ACC112 (cell line): ENCODE measurements around the gene ZFYVE28.

ENCODE experiments used
- H2AFZ ChIP-seq: fragments of 200-600 bp; sonication (generic); one replicate; pipeline ENCODE4 v1.6.0; 2017; ENCODE audit warnings: antibody characterized with exemption, low read length; ENCODE audit not compliant: unreplicated experiment
- H3K27ac ChIP-seq: fragments of 200-600 bp; sonication (generic); 2 replicates; pipeline ENCODE4 v1.5.1; 2014; ENCODE audit warnings: low read depth, mild to moderate bottlenecking, antibody characterized with exemption, low read length, moderate library complexity
- H3K27me3 ChIP-seq: fragments of 200-600 bp; sonication (generic); 2 replicates; pipeline ENCODE4 v1.6.1; 2014; ENCODE audit warnings: mild to moderate bottlenecking, antibody characterized with exemption, low read length, moderate library complexity, mixed read lengths; ENCODE audit not compliant: insufficient read depth
- H3K36me3 ChIP-seq: fragments of 200-600 bp; sonication (generic); 2 replicates; pipeline ENCODE4 v1.6.1; 2016; ENCODE audit warnings: mild to moderate bottlenecking, antibody characterized with exemption, low read length, moderate library complexity, mixed read lengths; ENCODE audit not compliant: insufficient read depth
- H3K4me1 ChIP-seq: fragments of 200-600 bp; sonication (generic); one replicate; pipeline ENCODE4 v1.6.1; 2016; ENCODE audit warnings: low read length, mixed read lengths; ENCODE audit not compliant: insufficient read depth, unreplicated experiment, control insufficient read depth
- H3K4me3 ChIP-seq: fragments of 200-600 bp; sonication (generic); 2 replicates; pipeline ENCODE4 v1.5.1; 2014; ENCODE audit warnings: mild to moderate bottlenecking, low read depth, low read length
- H3K79me2 ChIP-seq: fragments of 200-600 bp; sonication (generic); one replicate; pipeline ENCODE4 v1.6.0; 2016; ENCODE audit warnings: low read length; ENCODE audit not compliant: control insufficient read depth, unreplicated experiment, insufficient read depth

The ZFYVE28 gene

DNA sequence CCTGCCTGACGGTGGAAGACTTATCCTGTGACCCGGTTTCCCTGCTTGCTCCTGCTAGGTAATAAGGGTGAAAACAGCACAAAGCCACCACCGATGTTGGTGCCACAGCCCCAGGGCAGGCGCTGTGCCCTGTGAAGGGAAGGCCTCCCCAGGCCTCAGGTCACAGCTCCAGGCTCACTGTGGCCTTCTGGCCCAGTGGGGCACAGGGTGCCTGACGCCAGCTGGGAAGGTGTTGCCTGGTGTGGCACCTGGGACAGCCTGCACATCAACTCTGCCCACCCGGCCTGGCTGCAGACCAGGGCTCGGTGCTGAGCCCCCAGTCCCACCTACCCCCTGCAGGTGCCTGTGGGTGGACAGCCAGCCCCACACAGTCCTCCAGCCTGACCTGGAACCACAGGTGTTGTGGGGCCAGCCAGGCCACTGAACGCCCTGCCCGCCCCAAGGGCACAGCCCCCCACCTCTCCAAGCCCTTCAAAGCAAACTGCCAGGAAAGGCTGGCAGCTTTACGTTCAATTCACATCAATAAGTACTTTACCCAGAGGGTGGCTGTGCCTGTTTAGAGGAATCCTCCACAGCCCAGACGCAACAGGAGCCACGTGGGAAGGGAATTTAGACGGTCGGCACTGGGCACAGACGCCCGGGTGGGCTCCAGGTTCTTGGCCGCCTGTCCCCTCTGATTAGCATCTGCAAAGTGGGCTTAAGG is 54.3 kb downstream of the ZFYVE28 start:
- peaks cover 16% of the 10 kb centered on the region for H3K4me1 ChIP-seq
- peak overlapping the region; percentile 79 for H3K4me3 ChIP-seq
- peaks cover 7% of the 10 kb centered on the region for H3K79me2 ChIP-seq
- peak overlapping the region; percentile 16 for H2AFZ ChIP-seq
- H3K27ac ChIP-seq: no peak overlapping the region
- H3K36me3 ChIP-seq: no peaks in the 10 kb centered on the region
- H3K27me3 ChIP-seq: no peaks in the 10 kb centered on the region

DNA sequence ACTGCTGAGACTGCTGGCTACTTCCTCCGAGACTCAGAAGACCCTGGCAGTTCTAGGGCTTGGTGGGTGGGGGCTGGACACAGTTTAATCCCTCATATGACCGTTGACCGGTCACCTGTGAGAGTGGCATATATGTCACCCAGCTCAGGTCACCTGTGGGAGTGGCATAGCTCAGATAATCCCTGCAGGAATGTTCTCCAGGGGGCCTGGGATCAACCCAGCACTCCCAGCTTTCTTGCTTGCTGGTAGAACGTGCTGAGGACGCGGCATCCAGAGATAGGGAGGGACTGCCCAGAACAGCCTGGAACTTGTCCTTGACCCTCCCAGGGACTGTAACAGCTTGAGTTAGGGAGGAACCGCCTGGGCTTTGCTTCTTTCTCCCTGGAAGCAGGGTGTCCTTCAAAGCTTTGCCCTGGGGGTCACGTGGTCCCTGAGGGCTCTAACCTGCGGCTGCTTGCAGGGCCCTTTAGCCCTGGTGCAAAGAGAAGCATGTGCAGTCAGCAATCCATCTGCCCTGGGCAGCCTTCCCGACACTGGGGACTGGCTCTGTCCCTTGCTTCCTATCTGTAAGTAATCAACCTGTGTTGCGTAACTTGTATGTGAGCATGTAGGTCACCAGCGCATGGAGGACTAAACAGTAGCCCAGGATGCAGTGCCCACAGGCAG is 55.3 kb downstream of the ZFYVE28 start:
- H3K4me1 ChIP-seq: peaks cover 16% of the 10 kb centered on the region

DNA sequence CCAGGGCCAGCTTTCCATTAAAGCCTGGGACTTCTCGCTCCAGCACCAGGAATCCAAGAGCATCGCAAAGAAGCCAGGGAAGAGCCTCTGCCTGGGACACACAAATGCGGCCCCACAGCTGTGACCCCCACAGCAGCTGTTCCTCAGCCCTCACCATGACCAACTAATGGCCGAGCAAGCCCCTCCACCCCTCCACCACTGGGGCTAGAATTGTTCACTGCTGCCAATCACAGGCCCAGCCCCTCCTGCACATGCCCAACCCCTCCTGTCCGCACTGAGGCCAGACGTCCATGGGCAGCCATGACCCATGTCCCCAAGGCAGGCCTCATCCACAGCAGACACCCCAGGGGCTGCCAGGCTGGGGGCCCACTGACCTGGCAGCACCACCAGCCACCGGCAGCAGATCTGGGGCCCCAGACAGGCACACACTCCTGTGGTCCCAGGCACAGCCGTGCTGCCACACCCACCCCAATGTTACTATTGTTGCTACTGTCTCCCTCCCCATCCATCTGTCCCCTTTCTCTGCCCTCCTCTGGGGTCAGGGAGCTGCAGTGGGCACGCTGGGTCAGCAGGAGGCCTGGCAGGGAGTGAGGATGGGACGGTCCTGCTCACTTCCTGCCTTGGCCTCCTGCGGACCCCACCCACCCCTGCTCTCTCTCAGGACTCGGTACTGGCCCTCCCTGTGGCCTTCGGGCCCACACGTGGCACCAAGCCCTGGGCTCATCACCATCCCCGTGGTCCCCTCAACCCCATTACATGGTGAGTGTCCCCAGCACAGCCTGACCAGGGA is 56.0 kb downstream of the ZFYVE28 start:
- Histone ChIP-seq H3K4me1 (peaks cover 16% of the 10 kb centered on the region), H3K79me2 (peaks cover 10% of the 10 kb centered on the region), H3K27me3 (no peaks in the 10 kb centered on the region), H2AFZ (no peak overlapping the region), H3K27ac (no peak overlapping the region), H3K36me3 (no peaks in the 10 kb centered on the region), H3K4me3 (no peak overlapping the region)

More for the DNA sequence above, 55.3 kb downstream of the ZFYVE28 start:
- H3K27me3 ChIP-seq: no peaks in the 10 kb centered on the region
- H3K27ac ChIP-seq: no peak overlapping the region
- peak overlapping the region; percentile 79; the same call in 1 of the 2 replicates for H3K4me3 ChIP-seq
- no peak overlapping the region for H2AFZ ChIP-seq
- peaks cover 8% of the 10 kb centered on the region for H3K79me2 ChIP-seq
- H3K36me3 ChIP-seq: no peaks in the 10 kb centered on the region

DNA sequence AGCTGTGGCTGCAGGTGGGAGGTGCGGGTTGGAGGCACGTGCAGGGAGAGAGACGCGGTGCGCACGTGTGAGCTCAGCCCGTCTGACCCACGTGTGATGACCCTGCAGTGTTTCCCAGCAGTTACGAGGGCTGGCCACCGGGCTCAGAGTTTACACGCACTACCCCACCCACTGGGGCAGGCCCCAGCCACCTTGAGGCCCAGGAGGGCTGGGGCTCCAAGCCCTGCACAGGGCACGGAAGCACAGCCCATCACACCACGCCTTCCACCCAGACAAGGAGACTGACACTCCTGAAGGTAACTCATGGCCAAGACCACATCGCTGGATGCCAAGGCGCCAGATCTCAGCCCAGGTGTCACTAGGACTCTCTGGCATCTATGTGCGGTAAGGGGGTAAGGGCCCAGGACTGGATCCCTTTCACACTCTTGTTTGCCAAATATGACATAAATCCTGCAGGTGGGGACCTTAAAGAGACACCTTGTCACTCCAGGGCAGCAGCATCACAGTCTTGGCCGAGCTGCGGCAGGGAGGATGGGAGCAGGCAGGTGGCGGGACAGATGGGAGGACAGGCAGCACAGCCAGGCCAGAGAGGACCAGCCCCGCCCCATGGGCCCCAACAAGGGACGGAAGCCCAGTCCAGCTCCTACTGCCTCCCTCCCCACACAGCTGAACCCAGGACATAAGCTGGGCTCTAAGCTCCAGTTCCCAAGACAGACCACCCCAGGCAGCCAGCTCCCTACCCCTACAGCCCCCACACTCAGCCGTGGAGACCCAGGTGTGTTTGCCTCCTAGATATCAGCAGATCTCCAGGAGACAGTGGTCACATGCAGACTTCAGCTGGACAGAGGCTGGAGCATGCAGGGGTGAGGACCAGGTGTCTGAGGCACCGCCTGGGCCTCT is 56.8 kb downstream of the ZFYVE28 start:
- Histone ChIP-seq H3K27ac (no peak overlapping the region), H3K36me3 (no peaks in the 10 kb centered on the region), H3K27me3 (no peaks in the 10 kb centered on the region), H3K79me2 (peaks cover 10% of the 10 kb centered on the region), H3K4me3 (no peak overlapping the region), H3K4me1 (peaks cover 16% of the 10 kb centered on the region), H2AFZ (no peak overlapping the region)

DNA sequence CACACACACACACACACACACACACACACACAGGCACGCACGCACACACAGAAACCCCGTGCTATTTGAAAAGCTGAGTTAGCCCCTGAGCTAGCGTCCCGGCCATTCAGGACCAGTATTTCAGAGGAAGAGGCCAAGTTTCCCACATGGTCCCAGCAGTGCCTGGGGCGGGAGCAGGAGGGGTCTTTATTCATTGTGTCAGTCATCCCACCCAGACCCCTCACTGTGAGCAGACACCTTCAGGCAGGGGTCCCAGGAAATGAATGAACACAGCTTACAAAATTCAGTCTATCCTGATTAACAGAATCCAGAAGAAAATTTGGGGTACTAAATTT is 58.1 kb downstream of the ZFYVE28 start:
- peaks cover 14% of the 10 kb centered on the region for H3K4me1 ChIP-seq
- no peaks in the 10 kb centered on the region for H3K36me3 ChIP-seq
- no peak overlapping the region for H2AFZ ChIP-seq
- H3K27me3 ChIP-seq: no peaks in the 10 kb centered on the region
- H3K27ac ChIP-seq: no peak overlapping the region
- H3K79me2 ChIP-seq: peaks cover 12% of the 10 kb centered on the region
- no peak overlapping the region for H3K4me3 ChIP-seq

DNA sequence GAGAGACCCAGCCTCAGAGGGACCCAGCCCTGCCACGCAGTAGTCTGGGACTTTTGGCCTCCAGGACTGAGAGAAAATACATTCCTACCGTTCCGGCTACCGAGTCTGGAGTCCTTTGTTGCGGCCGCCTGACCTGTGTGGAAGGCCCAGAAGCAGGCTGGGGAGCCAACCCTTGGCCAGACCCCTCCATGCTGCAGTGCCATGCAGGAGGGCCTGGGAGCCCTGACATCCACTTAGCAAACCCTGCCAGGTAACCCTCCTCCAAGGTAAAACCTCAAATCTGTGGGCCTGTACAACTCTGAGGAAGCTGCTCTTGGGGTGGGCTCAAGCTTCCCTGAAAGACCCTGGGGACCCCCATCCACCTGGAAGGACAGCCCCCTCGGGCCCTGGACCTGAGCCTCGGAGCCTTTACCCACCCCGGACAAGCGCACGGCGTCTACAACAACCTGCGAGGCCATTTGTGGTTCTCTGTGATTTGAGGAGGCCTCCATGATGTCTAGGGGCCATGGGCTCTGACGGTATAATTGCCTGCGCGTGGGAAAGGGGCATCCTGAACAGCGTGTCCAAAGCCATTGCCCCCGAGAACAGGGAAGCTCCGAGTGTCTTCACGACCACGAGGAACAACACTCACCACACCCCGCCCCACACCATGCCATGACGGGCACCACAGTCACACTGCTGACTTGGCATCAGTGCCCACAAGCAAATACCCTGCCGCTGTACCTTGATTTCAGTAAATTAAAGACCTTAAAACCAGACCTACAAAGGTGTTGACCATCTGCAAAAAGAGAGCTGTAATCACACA is 58.7 kb downstream of the ZFYVE28 start:
- peaks cover 12% of the 10 kb centered on the region for H3K79me2 ChIP-seq
- no peaks in the 10 kb centered on the region for H3K27me3 ChIP-seq
- H3K4me3 ChIP-seq: no peak overlapping the region
- H3K4me1 ChIP-seq: peaks cover 12% of the 10 kb centered on the region
- no peaks in the 10 kb centered on the region for H3K36me3 ChIP-seq
- H2AFZ ChIP-seq: no peak overlapping the region
- H3K27ac ChIP-seq: no peak overlapping the region

DNA sequence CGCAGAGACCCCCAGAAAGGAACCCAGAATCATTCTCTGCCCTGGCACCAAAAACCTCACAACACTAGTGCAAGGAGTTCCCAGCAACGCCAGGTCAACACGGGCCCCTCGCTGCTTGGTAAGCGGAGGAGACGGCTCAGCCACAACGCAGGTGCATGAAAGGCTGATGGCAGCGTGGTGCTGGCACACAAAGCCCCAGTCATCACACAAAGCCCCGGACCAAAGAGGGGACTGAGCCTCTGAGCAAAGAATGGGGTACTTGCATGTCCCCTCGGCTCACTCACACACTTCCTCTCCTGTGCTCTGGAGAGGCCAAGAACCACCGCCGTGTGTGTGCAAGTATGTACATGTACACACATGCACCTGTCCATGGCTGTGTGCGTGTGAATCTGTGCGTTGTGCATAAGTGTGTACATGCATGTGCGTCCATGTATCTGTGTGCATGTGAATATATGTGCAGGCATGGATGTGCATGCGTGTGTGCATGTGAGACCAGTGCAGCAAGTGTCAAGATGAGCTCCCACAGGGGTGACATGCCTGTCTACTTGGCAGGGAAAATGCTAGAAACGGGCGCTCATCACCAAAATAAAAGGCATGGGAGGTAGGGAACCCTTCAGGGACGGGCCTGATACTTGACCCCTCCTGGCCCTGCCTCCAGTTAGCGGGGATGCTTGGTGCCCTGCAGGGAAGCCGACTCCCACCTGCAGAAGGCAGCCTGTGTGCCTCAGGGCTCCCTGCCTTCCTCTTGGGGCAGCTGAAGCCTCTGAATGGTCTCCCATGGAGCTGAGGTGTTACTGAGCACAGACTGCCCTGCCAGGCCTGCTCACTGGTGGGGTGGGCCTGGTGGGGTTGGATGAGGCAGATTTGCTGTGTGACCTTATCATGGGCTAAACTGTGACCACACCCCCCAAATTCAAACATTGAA is 60.4 kb downstream of the ZFYVE28 start:
- peaks cover 7% of the 10 kb centered on the region for H3K79me2 ChIP-seq
- no peak overlapping the region for H3K27ac ChIP-seq
- no peaks in the 10 kb centered on the region for H3K4me1 ChIP-seq
- no peaks in the 10 kb centered on the region for H3K36me3 ChIP-seq
- no peaks in the 10 kb centered on the region for H3K27me3 ChIP-seq
- H2AFZ ChIP-seq: no peak overlapping the region
- no peak overlapping the region for H3K4me3 ChIP-seq

DNA sequence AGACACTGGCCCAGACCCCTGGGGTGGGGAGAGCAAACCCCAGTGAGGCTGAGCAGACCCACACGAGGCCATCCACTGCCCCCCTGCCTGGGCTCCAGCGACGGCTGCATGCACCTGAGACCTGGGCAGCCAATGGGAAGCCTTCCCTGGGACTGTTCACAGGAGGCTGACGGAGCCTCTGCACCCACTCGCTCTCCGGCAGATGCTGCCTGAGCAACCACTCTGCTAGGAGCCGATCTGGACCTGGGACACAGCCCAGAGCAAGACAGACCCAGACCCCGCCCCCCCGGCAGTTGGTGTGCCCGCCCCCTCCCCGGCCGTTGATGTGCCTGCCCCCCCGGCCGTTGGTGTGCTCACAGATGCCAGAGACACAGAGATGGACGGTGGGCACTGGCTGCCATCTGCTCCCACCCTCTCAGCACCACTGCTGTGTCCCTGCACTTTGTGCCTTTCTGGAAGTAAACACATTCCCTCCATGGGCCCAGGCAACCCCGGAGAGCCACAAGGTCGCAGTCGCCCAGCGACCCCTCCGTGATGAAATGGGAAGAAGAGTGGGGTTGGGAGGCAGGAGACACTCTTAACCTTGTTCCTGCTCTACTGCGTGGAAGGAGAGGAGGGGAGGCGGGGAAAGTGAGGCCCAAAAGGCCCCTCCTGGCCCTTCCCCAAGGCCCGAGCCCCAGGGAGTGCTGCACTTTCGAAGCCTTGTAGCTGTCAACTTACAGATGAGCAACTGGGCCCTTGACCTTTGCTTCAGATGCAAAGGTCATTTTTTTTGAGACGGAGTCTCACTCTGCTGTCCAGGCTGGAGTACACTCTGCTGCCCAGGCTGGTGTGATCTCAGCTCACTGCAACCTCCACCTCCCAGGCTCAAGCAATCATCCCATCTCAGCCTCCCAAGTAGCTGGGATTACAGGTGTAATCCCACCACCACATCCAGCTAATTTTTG is 62.0 kb downstream of the ZFYVE28 start:
- H3K27ac ChIP-seq: no peak overlapping the region
- no peak overlapping the region for H3K4me3 ChIP-seq
- H3K27me3 ChIP-seq: no peaks in the 10 kb centered on the region

More for the DNA sequence above, 62.0 kb downstream of the ZFYVE28 start:
- H3K4me1 ChIP-seq: no peaks in the 10 kb centered on the region
- no peaks in the 10 kb centered on the region for H3K36me3 ChIP-seq
- H2AFZ ChIP-seq: no peak overlapping the region
- H3K79me2 ChIP-seq: peaks cover 7% of the 10 kb centered on the region
